ENCODE data around the gene ASB3.

DNA sequence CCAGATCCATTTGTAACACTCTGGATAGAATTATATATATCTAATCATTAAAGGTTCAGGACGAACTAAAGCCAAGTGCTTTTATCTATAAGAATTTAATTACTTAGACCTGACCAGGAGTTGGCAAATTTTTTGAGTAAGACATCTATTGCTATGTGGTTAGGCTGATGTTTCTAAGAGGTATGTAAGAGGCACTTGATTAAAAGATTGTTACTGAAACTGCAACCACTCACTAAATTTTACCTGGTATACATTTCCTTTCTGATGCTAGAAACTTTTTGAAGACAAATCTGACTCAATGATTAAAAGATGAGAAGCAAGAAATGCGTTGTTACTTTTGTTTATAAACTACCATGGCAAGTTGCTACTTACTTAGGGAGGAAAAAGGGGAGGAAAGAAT lies 95.9 kb downstream of the ASB3 start:
- TF ChIP-seq, protein P1, sequence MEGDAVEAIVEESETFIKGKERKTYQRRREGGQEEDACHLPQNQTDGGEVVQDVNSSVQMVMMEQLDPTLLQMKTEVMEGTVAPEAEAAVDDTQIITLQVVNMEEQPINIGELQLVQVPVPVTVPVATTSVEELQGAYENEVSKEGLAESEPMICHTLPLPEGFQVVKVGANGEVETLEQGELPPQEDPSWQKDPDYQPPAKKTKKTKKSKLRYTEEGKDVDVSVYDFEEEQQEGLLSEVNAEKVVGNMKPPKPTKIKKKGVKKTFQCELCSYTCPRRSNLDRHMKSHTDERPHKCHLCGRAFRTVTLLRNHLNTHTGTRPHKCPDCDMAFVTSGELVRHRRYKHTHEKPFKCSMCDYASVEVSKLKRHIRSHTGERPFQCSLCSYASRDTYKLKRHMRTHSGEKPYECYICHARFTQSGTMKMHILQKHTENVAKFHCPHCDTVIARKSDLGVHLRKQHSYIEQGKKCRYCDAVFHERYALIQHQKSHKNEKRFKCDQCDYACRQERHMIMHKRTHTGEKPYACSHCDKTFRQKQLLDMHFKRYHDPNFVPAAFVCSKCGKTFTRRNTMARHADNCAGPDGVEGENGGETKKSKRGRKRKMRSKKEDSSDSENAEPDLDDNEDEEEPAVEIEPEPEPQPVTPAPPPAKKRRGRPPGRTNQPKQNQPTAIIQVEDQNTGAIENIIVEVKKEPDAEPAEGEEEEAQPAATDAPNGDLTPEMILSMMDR (IDR thresholded peaks at IDR 0.05): no peak
- TF ChIP-seq POLR2AphosphoS5 (IDR thresholded peaks at IDR 0.05) (no peak), POLR2A (IDR thresholded peaks at IDR 0.05) (no peak), EP300 (IDR thresholded peaks at IDR 0.05; ENCODE audit: low read depth) (no peak)

Measured in transverse colon (tissue), 4 donors.